OCI-LY7 (cell line): Measurements from ENCODE around the gene NCK2.

Source experiments
- CTCF ChIP-seq: fragments of 200-600 bp; sonication (generic); conservative IDR thresholded peaks from 2 replicates; pipeline ENCODE4 v1.5.1; 2014; ENCODE audit warnings: mild to moderate bottlenecking, antibody characterized with exemption, low read length, moderate library complexity, mixed read lengths
- EZH2phosphoT487 ChIP-seq: fragments of 200-600 bp; sonication (generic); IDR thresholded peaks from 2 replicates; pipeline ENCODE4 v1.6.1; 2018; ENCODE audit warnings: low read depth, borderline replicate concordance, mild to moderate bottlenecking, mixed run types, antibody characterized with exemption, low read length, moderate library complexity, mixed read lengths

DNA sequence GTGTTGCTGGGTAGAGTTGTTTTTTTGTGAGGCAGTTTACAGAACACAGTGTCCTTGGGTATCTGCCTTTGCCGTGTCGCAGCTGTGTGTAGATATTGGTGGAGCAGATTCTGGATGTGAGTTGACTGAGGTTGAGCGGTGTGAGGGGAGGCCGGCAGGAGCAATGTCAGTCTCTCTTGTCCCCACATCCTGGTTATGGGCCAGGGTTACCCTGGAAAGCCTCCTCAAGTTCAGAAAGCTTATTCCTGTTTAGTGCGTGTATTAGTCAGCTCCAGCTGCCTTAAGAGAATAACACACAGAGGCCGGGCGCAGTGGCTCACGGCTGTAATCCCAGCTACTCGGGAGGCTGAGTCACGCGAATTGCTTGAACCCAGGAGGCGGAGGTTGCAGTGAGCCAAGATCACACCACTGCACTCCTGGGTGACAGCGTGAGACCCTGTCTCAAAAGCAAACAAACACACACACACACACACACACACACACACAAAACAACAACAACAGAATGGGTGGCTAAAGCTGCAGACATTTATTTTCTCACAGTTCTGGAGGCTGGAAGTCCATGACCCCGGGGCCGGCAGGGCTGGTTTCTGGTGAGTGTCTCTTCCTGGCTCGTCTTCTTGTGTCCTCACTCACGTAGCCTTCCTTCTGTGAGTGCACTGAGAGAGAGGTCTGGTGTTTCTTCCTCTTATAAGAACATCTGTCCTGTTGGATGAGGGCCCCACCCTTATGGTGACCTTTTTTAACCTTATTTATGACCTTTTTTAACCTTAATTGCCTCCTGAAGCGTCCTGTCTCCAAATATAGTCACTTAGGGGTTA, 5.1 kb downstream of the NCK2 start:
- TF ChIP-seq CTCF (no peak), EZH2phosphoT487 (no peak)
